Activated CD4-positive, CD25-positive, alpha-beta regulatory T cell treated with anti-CD3 and anti-CD28 coated beads, Interleukin-2, amount 50 U/mL, for 16 hours (primary cell): Measurements from ENCODE around the gene TMEM270.

Experiments
- DNase-seq: peaks from one replicate; pipeline ENCODE4 v3.0.0-alpha.2; 2020; ENCODE audit warnings: low read depth, low spot score

TMEM270 gene

GRCh38 chr7:73885433-73885974, 24.5 kb downstream of the TMEM270 start:
- no peak for DNase-seq

GRCh38 chr7:73885975-73886798, 25.2 kb downstream of the TMEM270 start:
- no peak for DNase-seq

DNA sequence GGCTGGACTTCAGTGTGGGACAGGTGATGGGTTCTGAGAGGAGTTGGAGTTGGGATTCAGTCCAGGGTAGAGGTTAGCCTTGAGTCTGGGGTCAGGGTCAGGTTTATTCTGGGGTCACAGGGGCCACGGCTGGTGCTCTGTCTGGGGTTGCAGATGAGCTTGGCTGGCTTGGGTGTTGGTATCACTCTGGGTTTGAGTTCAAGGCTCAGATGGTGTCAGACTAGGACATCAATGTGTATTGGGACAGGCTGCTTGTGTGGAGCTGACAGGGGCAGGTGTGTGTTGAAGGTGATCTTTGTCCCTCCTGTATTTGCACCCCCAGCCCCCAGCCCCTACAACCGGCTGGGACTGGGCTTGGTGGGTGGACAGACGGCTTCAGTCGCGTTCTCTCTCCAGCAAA, 26.8 kb downstream of the TMEM270 start:
- no peak for DNase-seq

- DNase-seq, result no peak
Measured at GRCh38 chr7:73888959-73889358, 28.0 kb downstream of the TMEM270 start.

- DNase-seq, result no peak
Measured at GRCh38 chr7:73890555-73891147, 29.7 kb downstream of the TMEM270 start.

- DNase-seq, result no peak
Measured at GRCh38 chr7:73891178-73891885, 30.4 kb downstream of the TMEM270 start.

- no peak for DNase-seq
Measured at GRCh38 chr7:73892003-73892999, 31.3 kb downstream of the TMEM270 start.

DNA sequence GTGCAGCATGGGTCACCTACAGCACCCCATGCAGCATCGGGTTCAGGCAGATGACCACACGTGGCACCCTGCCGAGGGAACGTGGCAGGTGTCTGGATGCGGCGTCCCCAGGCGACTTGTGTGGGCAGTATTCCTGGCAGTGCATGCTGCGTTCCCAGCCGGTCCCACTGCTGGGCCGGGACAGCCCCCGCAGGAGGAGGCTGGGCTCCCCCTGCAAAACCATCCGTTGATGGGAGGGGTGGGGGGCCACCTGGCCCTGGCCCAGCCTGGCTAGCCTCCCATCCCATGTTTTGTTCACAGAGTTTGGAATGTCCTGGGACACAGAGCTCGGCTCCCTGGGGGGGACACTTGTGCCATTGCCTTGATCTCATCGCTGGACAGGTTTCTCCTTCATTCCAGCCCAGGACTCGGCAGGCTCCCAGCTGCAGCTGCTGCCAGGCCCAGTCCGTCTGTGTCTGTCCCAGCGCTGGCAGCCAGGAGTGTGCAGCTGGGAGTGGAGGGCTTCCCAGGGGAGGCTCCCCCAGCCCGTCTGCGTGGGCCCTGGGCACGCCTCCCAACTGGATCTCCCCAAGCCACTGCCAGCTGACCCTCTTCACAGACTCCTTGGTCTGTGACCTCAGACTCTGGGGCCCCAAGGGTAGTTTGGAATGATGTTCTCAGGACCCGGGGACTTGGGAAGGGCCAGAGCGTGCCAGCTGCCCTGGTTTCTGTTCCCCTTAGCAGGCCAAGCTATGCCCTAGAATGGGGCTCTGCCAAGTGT, 32.6 kb downstream of the TMEM270 start:
- no peak for DNase-seq

DNA sequence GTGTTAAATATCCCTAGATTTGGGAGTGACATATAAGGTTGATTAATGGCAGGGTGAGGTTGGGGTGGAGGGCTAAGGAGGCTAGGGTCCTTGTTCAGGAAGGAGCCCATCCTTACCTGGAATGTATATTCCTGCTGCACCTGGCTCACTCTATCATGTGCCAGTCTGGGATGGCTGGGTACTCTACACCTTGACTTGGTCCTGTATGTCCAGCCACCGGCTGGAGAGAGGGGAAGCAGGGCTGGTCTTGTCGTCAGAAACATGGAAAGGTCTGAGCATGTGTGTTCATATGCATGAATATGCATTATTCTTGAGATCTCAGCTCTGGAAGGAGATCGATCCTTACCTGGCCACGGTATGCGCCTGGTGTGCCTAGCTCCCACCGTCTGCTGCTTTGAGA, 33.2 kb downstream of the TMEM270 start:
- no peak for DNase-seq

GRCh38 chr7:73894733-73895551, 34.0 kb downstream of the TMEM270 start:
- no peak for DNase-seq

DNA sequence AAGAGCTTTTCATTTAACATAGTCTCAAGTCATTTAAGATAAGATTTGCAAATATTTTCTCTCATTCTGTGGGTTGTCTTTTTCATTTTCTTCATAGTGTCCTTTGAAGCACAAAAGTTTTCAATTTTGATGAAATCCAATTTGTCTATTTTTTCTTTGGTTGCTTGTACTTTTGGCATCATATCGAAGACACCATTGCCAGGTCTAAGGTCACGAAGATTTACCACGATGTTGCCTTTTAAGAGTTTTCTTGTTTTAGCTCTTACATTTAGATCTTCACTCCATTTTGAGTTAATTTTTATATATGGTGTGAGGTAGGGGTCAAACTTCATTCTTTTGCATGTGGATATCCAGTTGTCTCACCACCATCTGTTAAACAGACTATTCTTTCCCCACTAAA, 34.7 kb downstream of the TMEM270 start:
- no peak for DNase-seq

DNA sequence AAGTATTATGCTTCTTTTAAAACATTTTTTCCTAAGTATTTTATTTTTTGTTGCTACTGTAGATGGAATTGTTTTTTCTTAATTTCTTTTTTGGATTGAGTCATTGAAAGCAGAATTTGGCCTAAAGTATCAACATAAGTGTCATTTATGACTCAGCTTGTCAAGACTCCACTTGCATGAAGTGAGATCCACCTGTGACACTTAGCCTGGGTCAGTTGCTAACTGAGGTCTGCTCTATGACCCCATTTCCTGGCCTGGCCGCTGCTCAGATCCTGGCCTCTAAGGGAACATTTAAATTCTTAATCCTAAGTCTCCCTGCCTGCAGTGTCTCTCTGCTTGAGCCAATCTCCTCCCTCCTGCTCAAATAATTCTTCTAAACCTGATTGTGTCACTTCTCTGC, 35.5 kb downstream of the TMEM270 start:
- DNase-seq, result no peak

DNA sequence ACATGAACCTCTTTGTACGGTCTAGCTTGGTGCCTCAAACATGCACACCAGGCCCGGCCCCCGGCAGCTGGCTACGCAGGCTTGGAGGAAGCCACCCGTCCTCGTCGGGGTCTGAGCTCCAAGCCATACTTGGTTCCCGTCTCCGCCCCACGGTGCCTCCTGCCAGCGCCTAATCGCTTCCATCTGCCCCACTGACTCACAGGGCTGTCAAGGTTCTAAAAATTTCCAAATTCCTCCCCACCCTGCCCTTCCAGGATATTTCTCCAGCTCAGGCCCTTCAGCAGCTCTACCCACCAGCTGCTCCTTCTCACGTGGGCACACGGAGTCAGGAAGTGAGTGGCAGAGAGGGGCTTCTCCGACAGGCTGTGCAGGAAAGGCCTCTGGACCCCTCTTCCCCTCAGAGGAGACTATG, 38.8 kb downstream of the TMEM270 start:
- no peak for DNase-seq

- DNase-seq, result no peak
Measured at GRCh38 chr7:73900286-73900685, 39.3 kb downstream of the TMEM270 start.

- DNase-seq, result no peak
Measured at GRCh38 chr7:73901231-73901822, 40.4 kb downstream of the TMEM270 start.

- no peak for DNase-seq
Measured at GRCh38 chr7:73901823-73902597, 41.1 kb downstream of the TMEM270 start.

- no peak for DNase-seq
Measured at GRCh38 chr7:73903321-73904218, 42.6 kb downstream of the TMEM270 start.
